T-cell (primary cell): ENCODE results near the gene RERE. TPM values are rescaled to one million over a fixed set of nuclear protein-coding genes. Genes with fewer than 3 reads are reported as not detected.
A peak's percentile ranks its signal among the peaks of the same experiment; 100 is the strongest.

Experiments used
- ATAC-seq, 4 experiments: fragments of 200-7000 bp in 3 of 4; fragments of 150-1000 bp in 1 of 4; cut with Tn5 transposase; replicated peaks in 1 of 4; 1 replicate in 3 of 4; 2 replicates in 1 of 4; pipeline ENCODE4 v1.10.0; 2021; ENCODE audit warnings: moderate library complexity in 3 of 4, mild to moderate bottlenecking in 2 of 4, moderate number of reproducible peaks in 1 of 4
- CTCF ChIA-PET, 2 donors: fragments of 300-600 bp; sonication (Branson Sonifier 250); formaldehyde crosslinking; loops; one replicate each; lab custom pipeline; 2022; ENCODE audit warnings: antibody characterized with exemption in 2 of 2; lab: Charles Lee
- POLR2A ChIA-PET, 2 donors: fragments of 300-600 bp; sonication (Branson Sonifier 250); formaldehyde crosslinking; loops; one replicate each; lab custom pipeline; 2022; ENCODE audit warnings: antibody characterized with exemption in 2 of 2; lab: Charles Lee
- DNase-seq, 35 experiments: peaks; one replicate each; pipeline versions ENCODE4 v3.0.0 to v3.0.0-alpha.2; 2013 to 2023
- H3K27ac ChIP-seq: one replicate; pipeline ENCODE4 v1.5.1; 2013; ENCODE audit warnings: low read length
- H3K27me3 ChIP-seq, 2 experiments: replicated peaks in 1 of 2; 1 replicate in 1 of 2; 2 replicates in 1 of 2; pipeline versions ENCODE4 v1.6.1 to v1.7.0; 2013; ENCODE audit warnings: low read length in 1 of 2, mixed read lengths in 1 of 2; ENCODE audit not compliant: control insufficient read depth in 2 of 2, insufficient read depth in 2 of 2; ENCODE audit errors: extremely low read depth in 1 of 2
- H3K36me3 ChIP-seq, 2 donors: 1 replicate in 1 of 2; 2 replicates in 1 of 2; pipeline versions ENCODE4 v1.6.1 to v1.7.0; 2013; ENCODE audit warnings: low read length in 1 of 2; ENCODE audit not compliant: control insufficient read depth in 2 of 2, insufficient read depth in 1 of 2; ENCODE audit errors: extremely low read depth in 1 of 2
- H3K4me1 ChIP-seq, 2 experiments: 1 replicate in 1 of 2; 2 replicates in 1 of 2; pipeline versions ENCODE4 v1.6.1 to v1.7.0; 2013; ENCODE audit warnings: low read length in 2 of 2, mixed read lengths in 1 of 2; ENCODE audit not compliant: insufficient read depth in 2 of 2, control insufficient read depth in 1 of 2; ENCODE audit errors: extremely low read depth in 1 of 2
- H3K4me3 ChIP-seq, 2 donors: 1 replicate in 1 of 2; 2 replicates in 1 of 2; pipeline versions ENCODE4 v1.5.1 to v1.7.0; 2013; ENCODE audit warnings: mild to moderate bottlenecking in 2 of 2, low read length in 1 of 2, moderate library complexity in 1 of 2; ENCODE audit not compliant: control insufficient read depth in 1 of 2; ENCODE audit errors: extremely low read depth in 1 of 2
- H3K9me3 ChIP-seq: 2 replicates; pipeline ENCODE4 v1.7.0; 2013
- H3K27ac Mint-ChIP-seq, 2 donors: one replicate each; pipeline ENCODE4 v1.8.0; 2020 to 2021; ENCODE audit warnings: mild to moderate bottlenecking in 2 of 2, mixed read lengths in 2 of 2
- H3K27me3 Mint-ChIP-seq, 2 donors: one replicate each; pipeline ENCODE4 v1.8.0; 2021 to 2022; ENCODE audit warnings: mixed read lengths in 2 of 2
- H3K36me3 Mint-ChIP-seq: one replicate; pipeline ENCODE4 v1.8.0; 2021; ENCODE audit warnings: mixed read lengths
- H3K4me1 Mint-ChIP-seq, 3 donors: one replicate each; pipeline ENCODE4 v1.8.0; 2020 to 2022; ENCODE audit warnings: mixed read lengths in 3 of 3, mild to moderate bottlenecking in 1 of 3
- H3K4me3 Mint-ChIP-seq, 3 donors: one replicate each; pipeline ENCODE4 v1.8.0; 2020 to 2022; ENCODE audit warnings: mild to moderate bottlenecking in 3 of 3, mixed read lengths in 3 of 3, moderate library complexity in 3 of 3
- H3K9me3 Mint-ChIP-seq, 3 donors: one replicate each; pipeline ENCODE4 v1.8.0; 2020 to 2022; ENCODE audit warnings: mixed read lengths in 3 of 3
- WGBS: methylation state at CpG from one replicate; pipeline ENCODE4 v1.1.5; 2013; ENCODE audit warnings: missing lambda C conversion rate; ENCODE audit not compliant: insufficient coverage; 5-methylcytosine and 5-hydroxymethylcytosine counted together
- total RNA-seq, 35 experiments: library from RNA in 6 of 35; stranded (reverse) in 6 of 35; fragments of 120-200 nt in 1 of 35; gene quantifications; one replicate each; pipeline versions ENCODE4 v1.2.1 to v1.2.4 and lab custom pipeline; 2013 to 2026

RERE gene
- total RNA-seq, 5 donors from 2014 or later (not counting 1 experiment from before 2014, with no cell fraction given): 85.1 to 116 (median 103) TPM

- no peaks in the 10 kb centered on the region for H3K27me3 Mint-ChIP-seq
- no peaks in the 10 kb centered on the region for H3K9me3 Mint-ChIP-seq
- ChIA-PET POLR2A (no interaction called here), CTCF (no interaction called here)
- Histone ChIP-seq H3K4me3 (no peak overlapping the region), H3K4me1 (peaks cover 38 to 41% of the 10 kb centered on the region in 2 experiments), H3K9me3 (no peaks in the 10 kb centered on the region), H3K27ac (no peak overlapping the region), H3K36me3 (peaks cover 0 to 48% of the 10 kb centered on the region in 2 donors), H3K27me3 (no peaks in the 10 kb centered on the region)
- H3K27ac Mint-ChIP-seq: peak overlapping the region; percentile 19 to 22
- peaks cover 36% of the 10 kb centered on the region for H3K36me3 Mint-ChIP-seq
- DNase-seq (no peak), ATAC-seq (no peak)
- 57% methylated on average over 1 of the region's 3 CpGs for WGBS
- no peak overlapping the region for H3K4me3 Mint-ChIP-seq
- peaks cover 24 to 36% (median 36%) of the 10 kb centered on the region in 3 donors for H3K4me1 Mint-ChIP-seq
Measured at GRCh38 chr1:8416881-8417280, 400.6 kb downstream of the RERE start.

GRCh38 chr1:8415526-8416278, 401.7 kb downstream of the RERE start:
- Histone ChIP-seq H3K4me3 (no peak overlapping the region), H3K4me1 (peaks cover 36 to 39% of the 10 kb centered on the region in 2 experiments), H3K27me3 (no peaks in the 10 kb centered on the region), H3K27ac (no peak overlapping the region), H3K36me3 (peaks cover 0 to 53% of the 10 kb centered on the region in 2 donors), H3K9me3 (no peaks in the 10 kb centered on the region)
- Mint-ChIP-seq H3K4me3 (no peak overlapping the region), H3K36me3 (peaks cover 39% of the 10 kb centered on the region), H3K27me3 (no peaks in the 10 kb centered on the region), H3K27ac (peak overlapping the region; percentile 12 to 36), H3K4me1 (peaks cover 29 to 46% (median 44%) of the 10 kb centered on the region in 3 donors), H3K9me3 (no peaks in the 10 kb centered on the region)
- no peak for ATAC-seq
- POLR2A ChIA-PET: interaction anchor here in 1 of 2 donors (0.5 kb wide), 1 partner anchor 1535 kb away, joined by 3 read pairs; no protein-coding TSS in a partner anchor
- CTCF ChIA-PET: no interaction called here
- no peak for DNase-seq
- WGBS: 92% methylated on average over 5 of the region's 7 CpGs

- Histone ChIP-seq H3K27ac (no peak overlapping the region), H3K9me3 (no peaks in the 10 kb centered on the region), H3K4me1 (peaks cover 33 to 46% of the 10 kb centered on the region in 2 experiments), H3K27me3 (no peaks in the 10 kb centered on the region), H3K4me3 (no peak overlapping the region), H3K36me3 (peaks cover 3 to 44% of the 10 kb centered on the region in 2 donors)
- Mint-ChIP-seq H3K9me3 (no peaks in the 10 kb centered on the region), H3K36me3 (peaks cover 46% of the 10 kb centered on the region), H3K27me3 (no peaks in the 10 kb centered on the region), H3K27ac (peak overlapping the region; percentile 1 to 81), H3K4me1 (peaks cover 63 to 80% (median 78%) of the 10 kb centered on the region in 3 donors), H3K4me3 (no peak overlapping the region)
- POLR2A ChIA-PET: interaction anchor here in 1 of 2 donors (0.6 kb wide), 1 partner anchor 84 kb away, joined by 5 read pairs; no protein-coding TSS in a partner anchor
- CTCF ChIA-PET: no interaction called here
- no peak for ATAC-seq
- WGBS: 97% methylated on average over 6 of the region's 8 CpGs
- no peak for DNase-seq
Measured at GRCh38 chr1:8412183-8412831, 405.1 kb downstream of the RERE start.

GRCh38 chr1:8411803-8412182, 405.6 kb downstream of the RERE start:
- Histone ChIP-seq H3K4me1 (peaks cover 31 to 48% of the 10 kb centered on the region in 2 experiments), H3K27me3 (no peaks in the 10 kb centered on the region), H3K36me3 (peaks cover 3 to 45% of the 10 kb centered on the region in 2 donors), H3K4me3 (no peak overlapping the region), H3K9me3 (no peaks in the 10 kb centered on the region), H3K27ac (no peak overlapping the region)
- ATAC-seq (no peak), DNase-seq (no peak)
- peaks cover 64 to 83% (median 80%) of the 10 kb centered on the region in 3 donors for H3K4me1 Mint-ChIP-seq
- H3K9me3 Mint-ChIP-seq: no peaks in the 10 kb centered on the region
- H3K36me3 Mint-ChIP-seq: peaks cover 48% of the 10 kb centered on the region
- 100% methylated on average over 2 of the region's 7 CpGs for WGBS
- ChIA-PET POLR2A (no interaction called here), CTCF (interaction anchor here (0.6 to 0.7 kb wide), 2 partner anchors 42 to 43 kb away, joined by 5 read pairs; no protein-coding TSS in a partner anchor)
- H3K4me3 Mint-ChIP-seq: no peak overlapping the region
- H3K27ac Mint-ChIP-seq: peak overlapping the region; percentile 61 to 64
- H3K27me3 Mint-ChIP-seq: no peaks in the 10 kb centered on the region

- H3K9me3 Mint-ChIP-seq: no peaks in the 10 kb centered on the region
- WGBS: 91% methylated on average over 2 of the region's 3 CpGs
- peaks cover 45% of the 10 kb centered on the region for H3K36me3 Mint-ChIP-seq
- Histone ChIP-seq H3K4me1 (peaks cover 28 to 48% of the 10 kb centered on the region in 2 experiments), H3K36me3 (peaks cover 3 to 46% of the 10 kb centered on the region in 2 donors), H3K4me3 (no peak overlapping the region), H3K27ac (no peak overlapping the region), H3K27me3 (no peaks in the 10 kb centered on the region), H3K9me3 (no peaks in the 10 kb centered on the region)
- DNase-seq (no peak), ATAC-seq (no peak)
- CTCF ChIA-PET: interaction anchor here (0.5 to 1.2 kb wide), 4 partner anchors 10 to 72 kb away, joined by 3 to 7 read pairs (median 4); no protein-coding TSS in a partner anchor
- no peak overlapping the region for H3K4me3 Mint-ChIP-seq
- H3K27me3 Mint-ChIP-seq: no peaks in the 10 kb centered on the region
- POLR2A ChIA-PET: interaction anchor here in 1 of 2 donors (0.6 kb wide), 1 partner anchor 435 kb away, joined by 3 read pairs; no protein-coding TSS in a partner anchor
- H3K27ac Mint-ChIP-seq: peak overlapping the region; percentile 33 to 59
- H3K4me1 Mint-ChIP-seq: peaks cover 59 to 86% (median 81%) of the 10 kb centered on the region in 3 donors
Measured at GRCh38 chr1:8410791-8411190, 406.6 kb downstream of the RERE start.

GRCh38 chr1:8409606-8410005, 407.8 kb downstream of the RERE start:
- Histone ChIP-seq H3K4me1 (peaks cover 28 to 53% of the 10 kb centered on the region in 2 experiments), H3K27ac (peak overlapping the region; percentile 11), H3K36me3 (peaks cover 3 to 43% of the 10 kb centered on the region in 2 donors), H3K9me3 (no peaks in the 10 kb centered on the region), H3K4me3 (no peak overlapping the region), H3K27me3 (no peaks in the 10 kb centered on the region)
- Mint-ChIP-seq H3K36me3 (peaks cover 44% of the 10 kb centered on the region), H3K9me3 (no peaks in the 10 kb centered on the region), H3K4me1 (peaks cover 51 to 86% (median 77%) of the 10 kb centered on the region in 3 donors), H3K27me3 (no peaks in the 10 kb centered on the region), H3K4me3 (peak overlapping the region in 1 of 3 donors; percentile 71), H3K27ac (peak overlapping the region; percentile 59 to 76)
- WGBS: no CpG with 5 or more reads among the region's 3 CpGs
- ATAC-seq (no peak), DNase-seq (no peak)
- ChIA-PET CTCF (interaction anchor here (0.5 to 2.3 kb wide), 27 partner anchors 9 to 425 kb away, joined by 3 to 19 read pairs (median 3); no protein-coding TSS in a partner anchor), POLR2A (interaction anchor here (0.5 to 0.6 kb wide), 5 partner anchors 15 to 1987 kb away, joined by 3 to 8 read pairs (median 6); no protein-coding TSS in a partner anchor)
